ENCODE results near the gene TSPAN3.

- TF ChIP-seq CTCF (IDR thresholded peaks at IDR 0.05) (no peak), ZFX (IDR thresholded peaks at IDR 0.05; ENCODE audit: borderline replicate concordance) (no peak)
Observed at GRCh38 chr15:77098572-77098971, 27.7 kb upstream of the TSPAN3 start.
